Sigmoid colon (tissue), 7 donors: ENCODE data around the gene FGF19. TPM values are rescaled to one million over a fixed set of nuclear protein-coding genes. Genes with fewer than 3 reads are reported as not detected.

ENCODE experiments used
- DNase-seq: peaks from one replicate; pipeline ENCODE4 v3.0.0-alpha.2; 2019
- H3K27ac ChIP-seq, 4 donors: fragments of 200-600 bp; sonication (generic); one replicate each; pipeline ENCODE4 v1.5.1; 2016 to 2019; ENCODE audit warnings: mild to moderate bottlenecking in 1 of 4
- H3K27me3 ChIP-seq, 3 donors: fragments of 200-600 bp; sonication (generic); one replicate each; pipeline ENCODE4 v1.5.1; 2019; ENCODE audit warnings: mild to moderate bottlenecking in 1 of 3
- H3K36me3 ChIP-seq, 4 donors: fragments of 200-600 bp; sonication (generic); one replicate each; pipeline ENCODE4 v1.5.1; 2016 to 2019
- H3K4me1 ChIP-seq, 4 donors: fragments of 200-600 bp; sonication (generic); one replicate each; pipeline ENCODE4 v1.5.1; 2017 to 2019
- H3K4me3 ChIP-seq, 4 donors: fragments of 200-600 bp; sonication (generic); one replicate each; pipeline ENCODE4 v1.5.1; 2017 to 2019; ENCODE audit warnings: mild to moderate bottlenecking in 2 of 4, moderate library complexity in 1 of 4
- H3K9me3 ChIP-seq, 4 donors: fragments of 200-600 bp in 3 of 4; sonication (generic) in 3 of 4; one replicate each; pipeline versions ENCODE4 v1.5.1 to v1.6.1; 2013 to 2019
- EP300 ChIP-seq, 4 donors: sonication (generic); formaldehyde crosslinking; IDR thresholded peaks; one replicate each; pipeline ENCODE4 v1.6.1; 2017; ENCODE audit warnings: antibody characterized with exemption in 4 of 4
- POLR2A ChIP-seq, 2 donors: fragments of 450-650 bp; IDR thresholded peaks; one replicate each; pipeline ENCODE4 v1.6.1; 2016; ENCODE audit warnings: antibody characterized with exemption in 2 of 2, mild to moderate bottlenecking in 2 of 2, moderate library complexity in 2 of 2
- POLR2AphosphoS5 ChIP-seq, 4 donors: sonication (generic); formaldehyde crosslinking; IDR thresholded peaks; one replicate each; pipeline ENCODE4 v1.6.1; 2017; ENCODE audit warnings: antibody characterized with exemption in 4 of 4
- WGBS, 2 donors: extraction: QIAGEN DNeasy Blood & Tissue Kit; methylation state at CpG; one replicate each; pipeline ENCODE4 v1.1.7; 2013; 5-methylcytosine and 5-hydroxymethylcytosine counted together
- intact Hi-C: fragments of 100-400 bp; cut with DNase I; formaldehyde crosslinking; loops from one replicate; pipeline ENCODE4 v1.15.1; 2023
- polyA plus RNA-seq, 3 donors: library from polyadenylated mRNA; stranded (reverse); fragments of 200-250 nt; gene quantifications; one replicate each; pipeline ENCODE4 v1.2.3, GENCODE V29; 2013
- total RNA-seq, 4 donors: library from RNA; depleted of rRNA; stranded (reverse); fragments of >200 nt; gene quantifications; one replicate each; pipeline ENCODE4 v1.1.0, GENCODE V29; 2016
- TF ChIP-seq, protein P1 (sequence below), 4 experiments: fragments of 450-650 bp in 3 of 4; fragments of 200-600 bp in 1 of 4; IDR thresholded peaks; one replicate each; pipeline ENCODE4 v1.5.1; 2016 to 2019; ENCODE audit warnings: antibody characterized with exemption in 4 of 4, mild to moderate bottlenecking in 3 of 4, moderate library complexity in 2 of 4
- donor health status: healthy with polysubstance abuse.
- donor health status: Bipolar disorder and iron deficiency.
- donor health status: healthy.

The FGF19 gene, protein sequence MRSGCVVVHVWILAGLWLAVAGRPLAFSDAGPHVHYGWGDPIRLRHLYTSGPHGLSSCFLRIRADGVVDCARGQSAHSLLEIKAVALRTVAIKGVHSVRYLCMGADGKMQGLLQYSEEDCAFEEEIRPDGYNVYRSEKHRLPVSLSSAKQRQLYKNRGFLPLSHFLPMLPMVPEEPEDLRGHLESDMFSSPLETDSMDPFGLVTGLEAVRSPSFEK
- total RNA-seq = not detected
- not detected for polyA plus RNA-seq

GRCh38 chr11:69703768-69704507 lies at the start of gene FGF19:
Gene FGF19 (minus strand): TSS chr11:69704022. CDS start chr11:69703876, 146 bp downstream.
- 1 to 2% methylated on average over 67 of the region's 67 CpGs for WGBS, 2 donors
- H3K4me3 ChIP-seq = peak within 1 kb of the TSS in 2 of 4 donors; percentile 20 to 21

DNA sequence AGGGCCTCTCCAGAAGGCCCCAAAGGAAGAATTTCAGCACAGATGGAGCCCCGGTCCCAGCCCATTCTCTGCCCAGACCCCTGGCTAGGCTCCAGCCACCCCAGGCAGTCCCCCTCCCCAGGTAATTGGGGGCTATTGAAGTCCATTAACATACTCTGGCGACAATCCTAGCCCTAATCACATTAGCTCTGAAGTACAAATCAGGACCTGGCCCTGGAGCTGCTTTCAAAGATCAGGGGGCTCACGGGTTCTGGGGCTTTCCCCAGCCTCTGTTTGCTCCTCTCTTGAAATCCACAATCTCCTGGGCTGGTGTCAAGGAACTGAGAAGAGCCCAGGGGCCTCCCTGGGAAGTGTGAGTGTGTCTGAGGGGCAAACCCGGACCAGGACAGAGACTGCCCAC lies 49.1 kb upstream of the FGF19 start:
- Histone ChIP-seq H3K36me3 (no peaks in the 10 kb centered on the region), H3K9me3 (no peaks in the 10 kb centered on the region), H3K27ac (no peak overlapping the region), H3K4me3 (no peak overlapping the region), H3K27me3 (peaks cover 0 to 10% (median 0%) of the 10 kb centered on the region in 3 donors), H3K4me1 (no peaks in the 10 kb centered on the region)
- intact Hi-C loops = no loop called here
- TF ChIP-seq, protein P1, sequence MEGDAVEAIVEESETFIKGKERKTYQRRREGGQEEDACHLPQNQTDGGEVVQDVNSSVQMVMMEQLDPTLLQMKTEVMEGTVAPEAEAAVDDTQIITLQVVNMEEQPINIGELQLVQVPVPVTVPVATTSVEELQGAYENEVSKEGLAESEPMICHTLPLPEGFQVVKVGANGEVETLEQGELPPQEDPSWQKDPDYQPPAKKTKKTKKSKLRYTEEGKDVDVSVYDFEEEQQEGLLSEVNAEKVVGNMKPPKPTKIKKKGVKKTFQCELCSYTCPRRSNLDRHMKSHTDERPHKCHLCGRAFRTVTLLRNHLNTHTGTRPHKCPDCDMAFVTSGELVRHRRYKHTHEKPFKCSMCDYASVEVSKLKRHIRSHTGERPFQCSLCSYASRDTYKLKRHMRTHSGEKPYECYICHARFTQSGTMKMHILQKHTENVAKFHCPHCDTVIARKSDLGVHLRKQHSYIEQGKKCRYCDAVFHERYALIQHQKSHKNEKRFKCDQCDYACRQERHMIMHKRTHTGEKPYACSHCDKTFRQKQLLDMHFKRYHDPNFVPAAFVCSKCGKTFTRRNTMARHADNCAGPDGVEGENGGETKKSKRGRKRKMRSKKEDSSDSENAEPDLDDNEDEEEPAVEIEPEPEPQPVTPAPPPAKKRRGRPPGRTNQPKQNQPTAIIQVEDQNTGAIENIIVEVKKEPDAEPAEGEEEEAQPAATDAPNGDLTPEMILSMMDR (IDR thresholded peaks at IDR 0.05) = no peak
- no peak for TF ChIP-seq EP300 (IDR thresholded peaks at IDR 0.05)
- no peak for TF ChIP-seq POLR2AphosphoS5 (IDR thresholded peaks at IDR 0.05)
- no peak for TF ChIP-seq POLR2A (IDR thresholded peaks at IDR 0.05)
- 26 to 30% methylated on average over 4 of the region's 4 CpGs for WGBS, 2 donors
- DNase-seq = no peak

More at GRCh38 chr11:69703768-69704507, at the start of gene FGF19:
- peaks cover 0 to 25% (median 18%) of the 10 kb centered on the region in 4 donors for H3K4me1 ChIP-seq
- intact Hi-C loops = no loop called here
- no peaks in the 10 kb centered on the region for H3K36me3 ChIP-seq
- peaks cover 38 to 79% (median 65%) of the 10 kb centered on the region in 3 donors for H3K27me3 ChIP-seq
- no peak within 1 kb of the TSS for H3K27ac ChIP-seq
- no peaks in the 10 kb centered on the region for H3K9me3 ChIP-seq
- no peak for DNase-seq
- TF ChIP-seq EP300 (IDR thresholded peaks at IDR 0.05) (no peak), POLR2A (IDR thresholded peaks at IDR 0.05) (no peak), POLR2AphosphoS5 (IDR thresholded peaks at IDR 0.05) (no peak)
- TF ChIP-seq, protein P1 (IDR thresholded peaks at IDR 0.05) = no peak

DNA sequence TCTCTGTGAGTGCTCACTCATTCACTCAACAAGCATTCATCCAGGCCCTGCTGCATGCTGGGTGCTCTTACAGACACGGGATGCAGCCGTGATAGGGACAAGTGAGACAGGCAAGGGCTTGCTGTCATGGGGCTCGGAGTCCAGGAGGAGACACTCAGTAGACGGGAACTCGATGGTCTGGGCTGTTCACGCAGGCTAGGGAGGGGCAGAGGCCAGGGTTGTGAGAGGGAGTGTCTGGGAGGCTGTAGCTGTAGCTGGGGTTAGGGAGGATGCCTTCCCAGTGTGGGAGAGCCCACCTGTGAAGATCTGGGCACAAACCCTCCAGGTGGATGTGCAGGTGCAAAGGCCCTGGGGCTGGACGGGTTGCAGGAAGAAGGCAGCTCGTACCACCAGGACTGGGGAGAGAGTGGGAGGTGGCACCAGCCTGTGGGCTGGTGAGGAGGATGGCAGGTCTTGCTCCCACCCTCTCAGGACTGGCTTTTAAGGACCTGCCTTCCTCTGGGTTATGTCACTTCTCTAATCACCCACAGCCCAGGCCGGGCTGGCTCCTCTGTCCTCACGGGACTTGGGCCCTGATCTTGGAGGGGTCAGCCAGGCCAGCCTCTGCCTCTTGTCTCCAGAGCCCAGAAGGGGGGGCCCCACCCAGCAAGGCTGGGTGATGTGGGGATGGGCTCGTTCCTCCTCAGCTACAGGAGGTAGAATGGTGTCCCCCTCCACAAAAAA lies 47.2 kb upstream of the FGF19 start:
- no peaks in the 10 kb centered on the region for H3K4me1 ChIP-seq
- WGBS, 2 donors = 50 to 78% methylated on average over 11 of the region's 11 CpGs
- H3K27me3 ChIP-seq = peaks cover 0 to 20% (median 0%) of the 10 kb centered on the region in 3 donors
- TF ChIP-seq, protein P1 (IDR thresholded peaks at IDR 0.05) = no peak
- TF ChIP-seq POLR2A (IDR thresholded peaks at IDR 0.05) = no peak
- TF ChIP-seq EP300 (IDR thresholded peaks at IDR 0.05) = no peak
- TF ChIP-seq POLR2AphosphoS5 (IDR thresholded peaks at IDR 0.05) = no peak
- H3K4me3 ChIP-seq = no peak overlapping the region
- no peaks in the 10 kb centered on the region for H3K36me3 ChIP-seq
- DNase-seq = no peak
- H3K9me3 ChIP-seq = no peaks in the 10 kb centered on the region
- no peak overlapping the region for H3K27ac ChIP-seq
- intact Hi-C loops = no loop called here

DNA sequence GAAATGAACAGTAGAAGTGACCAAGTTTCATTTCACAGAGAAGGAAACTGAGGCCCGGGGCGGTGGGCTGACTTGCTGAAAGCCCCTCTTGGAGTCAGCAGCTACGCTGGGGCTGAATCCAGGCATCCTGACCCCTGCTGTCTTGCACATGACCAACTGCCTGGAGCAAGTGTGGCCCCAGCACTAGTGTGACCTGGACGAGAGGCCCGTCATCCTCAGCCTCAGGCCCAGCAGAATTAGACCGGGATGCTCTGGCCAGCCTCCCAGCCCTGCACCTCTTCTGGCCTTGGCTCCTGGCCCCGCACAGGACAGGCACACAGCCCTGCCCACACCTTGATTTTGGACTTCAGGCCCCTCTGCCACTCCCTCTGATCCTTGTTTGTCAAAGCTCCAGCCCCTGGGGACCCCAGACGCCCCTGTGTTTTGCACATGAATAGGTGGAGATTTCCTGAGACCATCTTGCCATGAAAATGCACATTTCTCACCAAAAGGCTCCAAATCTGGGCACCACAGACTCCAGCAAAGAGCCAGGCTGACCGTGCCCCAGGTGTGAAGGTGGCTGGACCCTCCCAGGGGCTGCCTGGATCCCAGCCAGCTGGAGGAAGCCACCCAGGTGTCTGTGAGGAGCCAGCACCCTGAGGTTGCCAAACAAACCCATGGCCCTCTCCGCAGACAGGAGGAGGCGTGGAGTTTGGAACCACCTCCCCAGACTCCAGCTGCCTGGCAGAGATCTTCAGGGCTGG lies 46.5 kb upstream of the FGF19 start:
- no peaks in the 10 kb centered on the region for H3K9me3 ChIP-seq
- no peaks in the 10 kb centered on the region for H3K36me3 ChIP-seq
- DNase-seq = no peak
- WGBS, 2 donors = 59 to 72% methylated on average over 11 of the region's 11 CpGs
- TF ChIP-seq, protein P1 (IDR thresholded peaks at IDR 0.05) = no peak
- TF ChIP-seq POLR2AphosphoS5 (IDR thresholded peaks at IDR 0.05) (no peak), POLR2A (IDR thresholded peaks at IDR 0.05) (no peak), EP300 (IDR thresholded peaks at IDR 0.05) (no peak)
- H3K4me1 ChIP-seq = no peaks in the 10 kb centered on the region
- H3K27ac ChIP-seq = no peak overlapping the region
- intact Hi-C loops = no loop called here
- no peak overlapping the region for H3K4me3 ChIP-seq
- H3K27me3 ChIP-seq = peaks cover 0 to 24% (median 0%) of the 10 kb centered on the region in 3 donors
